SK-N-MC (cell line): ENCODE results near the gene ACER2.

ENCODE experiments used
- EZH2 ChIP-seq: fragments of 200-600 bp; sonication (generic); IDR thresholded peaks from one replicate; pipeline ENCODE4 v1.6.1; 2017; ENCODE audit warnings: antibody characterized with exemption
- POLR2AphosphoS5 ChIP-seq: IDR thresholded peaks from 2 replicates; pipeline ENCODE4 v1.6.1; 2012; ENCODE audit warnings: mild to moderate bottlenecking, low read depth, low read length, borderline replicate concordance

DNA sequence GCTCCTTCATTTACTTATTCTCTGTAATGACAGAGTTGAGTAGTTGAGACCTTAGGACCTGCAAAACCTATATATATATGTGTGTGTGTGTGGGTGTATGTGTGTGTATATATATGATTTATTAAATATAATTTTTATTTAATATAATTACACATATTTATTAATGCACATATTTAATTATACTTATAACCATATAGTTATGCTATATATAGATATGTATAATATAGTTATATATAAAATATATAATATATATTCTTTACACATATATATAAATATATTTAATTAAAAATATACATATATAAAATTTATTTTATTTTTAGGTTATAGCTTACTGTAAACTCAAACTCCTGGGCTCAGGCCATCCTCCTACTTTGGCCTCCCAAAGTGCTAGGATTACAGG lies 23.7 kb downstream of the ACER2 start:
- TF ChIP-seq POLR2AphosphoS5 (no peak), EZH2 (no peak)
